ENCODE data around the gene CTBP2.

The CTBP2 gene

GRCh38 chr10:125102246-125102645, 58.1 kb downstream of the CTBP2 start:
- no peak for DNase-seq

GRCh38 chr10:125101581-125101980, 58.8 kb downstream of the CTBP2 start:
- no peak for DNase-seq

GRCh38 chr10:125101049-125101448, 59.3 kb downstream of the CTBP2 start:
- DNase-seq, result no peak

- no peak for DNase-seq
Measured at GRCh38 chr10:125097409-125098070, 62.8 kb downstream of the CTBP2 start.

GRCh38 chr10:125096975-125097374, 63.4 kb downstream of the CTBP2 start:
- no peak for DNase-seq

- DNase-seq, result no peak
Measured at GRCh38 chr10:125096371-125096770, 64.0 kb downstream of the CTBP2 start.

- DNase-seq, result no peak
Measured at GRCh38 chr10:125095776-125096175, 64.6 kb downstream of the CTBP2 start.

- no peak for DNase-seq
Measured at GRCh38 chr10:125095228-125095627, 65.1 kb downstream of the CTBP2 start.

GRCh38 chr10:125094806-125095205, 65.6 kb downstream of the CTBP2 start:
- no peak for DNase-seq

GRCh38 chr10:125093974-125094705, 66.2 kb downstream of the CTBP2 start:
- DNase-seq, result no peak

GRCh38 chr10:125093199-125093973, 67.0 kb downstream of the CTBP2 start:
- no peak for DNase-seq

GRCh38 chr10:125092564-125093031, 67.8 kb downstream of the CTBP2 start:
- DNase-seq, result no peak

- DNase-seq, result no peak
Measured at GRCh38 chr10:125091891-125092290, 68.5 kb downstream of the CTBP2 start.

GRCh38 chr10:125089469-125089868, 70.9 kb downstream of the CTBP2 start:
- DNase-seq, result no peak

- no peak for DNase-seq
Measured at GRCh38 chr10:125087897-125088215, 72.5 kb downstream of the CTBP2 start.

- no peak for DNase-seq
Measured at GRCh38 chr10:125087191-125087896, 73.0 kb downstream of the CTBP2 start.

GRCh38 chr10:125086691-125087090, 73.7 kb downstream of the CTBP2 start:
- DNase-seq, result no peak

GRCh38 chr10:125085258-125086054, 74.9 kb downstream of the CTBP2 start:
- no peak for DNase-seq

GRCh38 chr10:125084614-125085257, 75.6 kb downstream of the CTBP2 start:
- no peak for DNase-seq

GRCh38 chr10:125084191-125084613, 76.2 kb downstream of the CTBP2 start:
- DNase-seq, result no peak

GRCh38 chr10:125083576-125083920, 76.8 kb downstream of the CTBP2 start:
- no peak for DNase-seq

Measured in activated CD4-positive, alpha-beta T cell treated with anti-CD3 and anti-CD28 coated beads for 1 hour (primary cell).